ENCODE data around the gene TMCO4.

DNA sequence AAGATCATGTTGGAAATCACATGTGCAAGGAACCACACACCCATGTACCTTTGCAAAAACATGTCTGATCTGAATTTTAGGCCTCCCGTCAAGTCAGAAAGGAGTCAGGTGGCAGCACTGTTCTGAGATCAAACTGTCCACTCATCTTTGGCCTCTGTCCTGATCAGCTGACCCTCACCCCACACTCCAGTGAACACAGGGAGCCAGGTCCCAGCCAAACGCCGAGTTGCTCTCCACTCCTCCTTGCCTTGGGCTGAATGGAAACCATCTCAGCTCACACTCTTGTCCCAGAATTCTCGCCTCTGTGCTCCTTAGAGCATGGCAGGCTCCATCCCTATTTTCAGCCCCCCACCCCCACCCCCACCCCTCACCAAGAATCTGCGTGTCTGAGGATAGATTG lies 20.0 kb upstream of the TMCO4 start:
- TF ChIP-seq CTCF (conservative IDR thresholded peaks at IDR 0.05; ENCODE audit: low read length) (no peak), EZH2phosphoT487 (IDR thresholded peaks at IDR 0.05; ENCODE audit: borderline replicate concordance, low read depth, low read length) (no peak)
